HCT116 (cell line): Measurements from ENCODE around the gene TUT4. TPM values are rescaled to one million over a fixed set of nuclear protein-coding genes. Genes with fewer than 3 reads are reported as not detected.

Experiments
- ATAC-seq: fragments of 200-7000 bp; cut with Tn5 transposase; 2 replicates; pipeline ENCODE4 v1.9.1; 2020; ENCODE audit warnings: mild to moderate bottlenecking, moderate library complexity
- BruUV-seq: library from RNA; stranded (reverse); fragments of 400-500 nt; replicated peaks from 2 replicates; lab custom pipeline; 2021; lab: Mats Ljungman, UMichigan
- CTCF ChIA-PET: fragments of 300-600 bp; sonication (Branson Sonifier 250); formaldehyde crosslinking; loops from one replicate; lab custom pipeline; 2021; ENCODE audit warnings: antibody characterized with exemption; lab: Charles Lee
- POLR2A ChIA-PET: fragments of 300-600, 350-600 bp; sonication (Branson Sonifier 250); formaldehyde crosslinking; loops from one replicate; lab custom pipeline; 2021; ENCODE audit warnings: antibody characterized with exemption; lab: Charles Lee
- RAD21 ChIA-PET, 2 experiments: fragments of 300-600 bp; sonication (Branson Sonifier 250); formaldehyde crosslinking; loops; one replicate each; lab custom pipeline; 2023; ENCODE audit warnings: low total read pairs in 2 of 2; ENCODE audit not compliant: uncharacterized antibody in 2 of 2, unreplicated experiment in 2 of 2, low non-redundant PET in 1 of 2; lab: Charles Lee
- DNase-seq: peaks from one replicate; pipeline ENCODE4 v3.0.0-alpha.2; 2010; ENCODE audit warnings: low read depth, low spot score
- H2AFZ ChIP-seq: fragments of 200-600 bp; shearing (Covaris generic), sonication (generic); 2 replicates; pipeline ENCODE4 v1.6.1; 2017; ENCODE audit warnings: low read depth, mixed run types, mixed read lengths, antibody characterized with exemption, low read length; ENCODE audit not compliant: poor library complexity, severe bottlenecking
- H3K27ac ChIP-seq: 2 replicates; pipeline ENCODE4 v1.5.1; 2012; ENCODE audit warnings: low read depth, low read length
- H3K27me3 ChIP-seq: fragments of 200-600 bp; sonication (generic); 2 replicates; pipeline ENCODE4 v1.6.1; 2016; ENCODE audit warnings: mixed run types, low read length, mixed read lengths; ENCODE audit not compliant: insufficient read depth
- H3K36me3 ChIP-seq, 2 experiments: fragments of 200-500 bp in 1 of 2; fragments of 200-600 bp in 1 of 2; sonication (Bioruptor generic) in 1 of 2; sonication (generic) in 1 of 2; 2 replicates each; pipeline versions ENCODE4 v1.5.1 to v1.6.1; 2014 to 2016; ENCODE audit warnings: low read length in 2 of 2, inconsistent platforms in 1 of 2, mixed read lengths in 1 of 2, mixed run types in 1 of 2; ENCODE audit not compliant: insufficient read depth in 2 of 2, control insufficient read depth in 1 of 2
- H3K4me1 ChIP-seq, 2 experiments: fragments of 200-600 bp in 1 of 2; sonication (generic) in 1 of 2; 2 replicates each; pipeline versions ENCODE4 v1.5.1 to v1.6.1; 2012 to 2017; ENCODE audit warnings: low read length in 2 of 2, inconsistent platforms in 1 of 2, mild to moderate bottlenecking in 1 of 2, mixed read lengths in 1 of 2, mixed run types in 1 of 2, moderate library complexity in 1 of 2; ENCODE audit not compliant: insufficient read depth in 2 of 2, control insufficient read depth in 1 of 2
- H3K4me2 ChIP-seq: fragments of 200-600 bp; sonication (generic); 2 replicates; pipeline ENCODE4 v1.6.1; 2017; ENCODE audit warnings: mixed run types, low read length, mixed read lengths
- H3K4me3 ChIP-seq, 2 experiments: fragments of 200-600 bp in 1 of 2; sonication (generic) in 1 of 2; replicated peaks in 1 of 2; 2 replicates each; pipeline ENCODE4 v1.5.1; 2011 to 2016; ENCODE audit warnings: low read length in 2 of 2, control low read depth in 1 of 2, low read depth in 1 of 2, mild to moderate bottlenecking in 1 of 2, mixed read lengths in 1 of 2, mixed run types in 1 of 2
- H3K79me2 ChIP-seq: fragments of 200-600 bp; sonication (generic); 2 replicates; pipeline ENCODE4 v1.6.1; 2017; ENCODE audit warnings: mild to moderate bottlenecking, mixed run types, low read length, moderate library complexity, mixed read lengths; ENCODE audit not compliant: insufficient read depth
- H3K9ac ChIP-seq: fragments of 200-600 bp; sonication (generic); 2 replicates; pipeline ENCODE4 v1.6.1; 2016; ENCODE audit warnings: low read length, mixed read lengths
- H3K9me2 ChIP-seq: fragments of 200-600 bp; sonication (generic), shearing (Covaris generic); 2 replicates; pipeline ENCODE4 v1.6.1; 2017; ENCODE audit warnings: mixed run types, mild to moderate bottlenecking, moderate library complexity; ENCODE audit not compliant: insufficient read depth
- H3K9me3 ChIP-seq, 2 experiments: fragments of 200-500 bp in 1 of 2; fragments of 200-600 bp in 1 of 2; sonication (Bioruptor generic) in 1 of 2; sonication (generic) in 1 of 2; 2 replicates each; pipeline ENCODE4 v1.6.1; 2014 to 2017; ENCODE audit warnings: low read length in 2 of 2, mixed read lengths in 2 of 2, inconsistent platforms in 1 of 2, low read depth in 1 of 2, mild to moderate bottlenecking in 1 of 2, mixed run types in 1 of 2, moderate library complexity in 1 of 2; ENCODE audit not compliant: control insufficient read depth in 1 of 2, insufficient read depth in 1 of 2
- H4K20me1 ChIP-seq: fragments of 200-600 bp; sonication (generic), shearing (Covaris generic); 2 replicates; pipeline ENCODE4 v1.6.1; 2017; ENCODE audit warnings: mixed run types, mild to moderate bottlenecking, moderate library complexity; ENCODE audit not compliant: insufficient read depth
- CBX3 ChIP-seq: IDR thresholded peaks from 2 replicates; pipeline ENCODE4 v1.6.1; 2012; ENCODE audit warnings: low read depth
- EGR1 ChIP-seq: IDR thresholded peaks from 2 replicates; pipeline ENCODE4 v1.6.1; 2012; ENCODE audit warnings: low read depth
- POLR2AphosphoS5 ChIP-seq: IDR thresholded peaks from 2 replicates; pipeline ENCODE4 v1.6.1; 2011; ENCODE audit warnings: mild to moderate bottlenecking, low read depth, low read length, moderate library complexity
- SP1 ChIP-seq: IDR thresholded peaks from 2 replicates; pipeline ENCODE4 v1.6.1; 2012; ENCODE audit warnings: low read depth
- YY1 ChIP-seq: IDR thresholded peaks from 2 replicates; pipeline ENCODE4 v1.6.1; 2011; ENCODE audit warnings: low read length, low read depth, moderate library complexity, mild to moderate bottlenecking; ENCODE audit not compliant: insufficient replicate concordance; ENCODE audit errors: extremely low read depth
- ZFX ChIP-seq: fragments of 450-650 bp; IDR thresholded peaks from 2 replicates; pipeline ENCODE4 v1.6.1; 2017
- intact Hi-C: fragments of 100-400 bp; cut with micrococcal nuclease; formaldehyde crosslinking; loops from 2 replicates; pipeline ENCODE4 v1.10.0; 2022
- total RNA-seq: library from RNA; stranded (reverse); gene quantifications from one replicate; pipeline ENCODE4 v1.2.1, GENCODE V29; 2021; ENCODE audit not compliant: unreplicated experiment
- TF ChIP-seq, protein P1 (sequence below): IDR thresholded peaks from 2 replicates; pipeline ENCODE4 v1.6.1; 2012

Gene TUT4
- total RNA-seq, 1 experiment from 2014 or later: 50.0 TPM

DNA sequence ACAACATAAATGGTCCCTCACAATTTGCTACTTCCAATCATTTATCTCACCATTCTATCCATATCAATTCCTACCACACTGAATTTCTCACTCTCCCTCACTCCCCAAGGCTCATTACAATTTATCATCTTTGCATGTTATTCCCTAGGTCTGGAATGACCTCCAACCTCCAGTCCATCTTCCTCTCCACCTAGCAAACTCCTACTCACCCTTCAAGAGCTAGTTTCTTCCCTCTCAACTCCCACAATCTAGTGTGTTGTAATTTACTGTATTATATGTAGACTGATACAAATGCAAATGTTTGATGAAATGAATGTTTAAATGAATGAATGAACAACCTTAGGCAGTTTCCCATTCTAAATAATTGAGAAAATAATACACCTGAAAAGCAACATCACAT lies 3.6 kb downstream of the TUT4 start:
- no peak overlapping the region for H3K4me2 ChIP-seq
- POLR2A ChIA-PET: no interaction called here
- intact Hi-C loops: no loop called here
- RAD21 ChIA-PET: no interaction called here
- no peak overlapping the region for H3K27ac ChIP-seq
- no peak overlapping the region for H2AFZ ChIP-seq
- no peaks in the 10 kb centered on the region for H3K9me2 ChIP-seq
- H3K27me3 ChIP-seq: no peaks in the 10 kb centered on the region
- H3K9ac ChIP-seq: no peak overlapping the region
- CTCF ChIA-PET: no interaction called here
- peaks cover 86% of the 10 kb centered on the region for H3K79me2 ChIP-seq
- H3K36me3 ChIP-seq: no peaks in the 10 kb centered on the region
- H3K4me3 ChIP-seq: no peak overlapping the region
- BruUV-seq: no TSS peak
- TF ChIP-seq, protein P1, sequence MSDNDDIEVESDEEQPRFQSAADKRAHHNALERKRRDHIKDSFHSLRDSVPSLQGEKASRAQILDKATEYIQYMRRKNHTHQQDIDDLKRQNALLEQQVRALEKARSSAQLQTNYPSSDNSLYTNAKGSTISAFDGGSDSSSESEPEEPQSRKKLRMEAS: no peak
- TF ChIP-seq YY1: no peak
- TF ChIP-seq ZFX: no peak
- TF ChIP-seq SP1: no peak
- no peak for TF ChIP-seq CBX3
- no peak for TF ChIP-seq POLR2AphosphoS5
- H4K20me1 ChIP-seq: peaks cover 3% of the 10 kb centered on the region; the same call in 1 of the 2 replicates
- peaks cover 0 to 5% of the 10 kb centered on the region in 2 experiments; a peak in 1 of 4 replicates for H3K9me3 ChIP-seq
- peaks cover 8 to 18% of the 10 kb centered on the region in 2 experiments; a peak in 2 of 4 replicates for H3K4me1 ChIP-seq
- no peak for ATAC-seq
- DNase-seq: no peak

DNA sequence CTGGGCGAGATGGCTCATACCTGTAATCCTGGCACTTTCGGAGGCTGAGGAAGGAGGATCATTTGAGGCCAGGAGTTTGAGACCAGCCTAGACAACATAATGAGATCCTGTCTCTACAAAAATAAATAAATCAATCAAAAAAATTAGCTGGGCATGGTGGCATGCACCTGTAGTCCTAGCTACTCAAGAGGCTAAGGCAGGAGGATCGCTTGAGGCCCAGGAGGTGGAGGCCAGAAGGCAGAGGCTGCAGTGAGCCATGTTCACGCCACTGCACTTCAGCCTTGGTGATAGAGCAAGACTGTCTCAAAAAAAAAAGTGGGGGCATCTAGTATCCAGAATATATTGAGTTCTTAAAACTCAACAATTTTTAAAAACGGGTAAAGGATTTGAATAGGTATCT lies 6.0 kb downstream of the TUT4 start:
- BruUV-seq: no TSS peak
- Histone ChIP-seq H3K27me3 (no peaks in the 10 kb centered on the region), H3K9ac (no peak overlapping the region), H2AFZ (no peak overlapping the region), H3K79me2 (peaks cover 99% of the 10 kb centered on the region), H3K27ac (no peak overlapping the region), H3K4me3 (no peak overlapping the region), H4K20me1 (peaks cover 3% of the 10 kb centered on the region; the same call in 1 of the 2 replicates), H3K4me1 (peaks cover 5 to 9% of the 10 kb centered on the region in 2 experiments; a peak in 2 of 4 replicates), H3K4me2 (no peak overlapping the region), H3K9me2 (no peaks in the 10 kb centered on the region), H3K36me3 (no peaks in the 10 kb centered on the region), H3K9me3 (peaks cover 0 to 14% of the 10 kb centered on the region in 2 experiments; a peak in 1 of 4 replicates)
- ChIA-PET CTCF (no interaction called here), POLR2A (no interaction called here), RAD21 (no interaction called here)
- DNase-seq: no peak
- ATAC-seq: no peak
- TF ChIP-seq YY1 (no peak), EGR1 (no peak)
- intact Hi-C loops: no loop called here
